ENCODE data around the gene CCNL2. TPM values are rescaled to one million over a fixed set of nuclear protein-coding genes. Genes with fewer than 3 reads are reported as not detected.

CCNL2 gene
- total and polyA plus RNA-seq, 2 of the 13 experiments (the other 11 are each of a cell fraction or from before 2014, with no cell fraction given), result 105 to 340 TPM

- peak overlapping the region; percentile 82 for H3K27ac ChIP-seq (ENCODE audit: extremely low read length, insufficient read depth, low read length)
- ChIA-PET CTCF (ENCODE audit: low intra/inter-chr PET ratio, low total read pairs) (no interaction called here), POLR2A (interaction anchor here (0.8 to 2.7 kb wide), 17 partner anchors 10 to 157 kb away, joined by 3 to 38 read pairs (median 6); partner anchors contain the start of genes AURKAIP1, CCNL2, MXRA8 and TAS1R3)
- no peaks in the 10 kb centered on the region for H3K36me3 ChIP-seq (replicated peaks in 1 of 2; ENCODE audit: control insufficient read depth in 1 of 2, insufficient read depth in 2 of 2, low read length in 2 of 2)
- TSS peak; percentile 68 for BruUV-seq (replicated peaks)
- peaks cover 58% of the 10 kb centered on the region for H3K4me1 ChIP-seq (ENCODE audit: insufficient read depth, low read length)
- peak overlapping the region; percentile 91 for H3K4me2 ChIP-seq (ENCODE audit: low read depth, low read length)
- no peaks in the 10 kb centered on the region for H3K9me3 ChIP-seq (ENCODE audit: low read length)
- DNase-seq (ENCODE audit: low spot score) (peak; percentile 72), FAIRE-seq (peak; percentile 46), ATAC-seq (peak; percentile 74)
- WGBS (ENCODE audit: low lambda C conversion rate), result 0% methylated on average over 9 of the region's 26 CpGs
- in situ Hi-C loops (cut with HindIII; ENCODE audit: extremely low pct_ligation_motif_present, low pct_unique_long_range_greater_than_20kb), result no loop called here
- H3K9ac ChIP-seq (ENCODE audit: insufficient read depth, low read depth, low read length), result peak overlapping the region; percentile 91
- intact Hi-C loops (cut with micrococcal nuclease; ENCODE audit: unreplicated experiment), result loop anchor here (1.0 kb wide), 1 partner anchor 24 kb away; no protein-coding TSS in a partner anchor
- no peak overlapping the region for H2AFZ ChIP-seq (ENCODE audit: low read length)
- no peaks in the 10 kb centered on the region for H3K27me3 ChIP-seq (ENCODE audit: control insufficient read depth in 1 of 2, insufficient read depth in 2 of 2, low read length in 2 of 2)
- peaks cover 48% of the 10 kb centered on the region for H3K79me2 ChIP-seq (ENCODE audit: insufficient read depth, low read length)
- peak overlapping the region; percentile 79 to 89 (median 85) for H3K4me3 ChIP-seq (replicated peaks in 1 of 3; ENCODE audit: insufficient read depth in 1 of 3, low read depth in 2 of 3, low read length in 3 of 3)
- H4K20me1 ChIP-seq (ENCODE audit: insufficient read depth, low read length), result peaks cover 29% of the 10 kb centered on the region; the same call in 1 of the 2 replicates
- 0 out of 3 replicates have a peak, but pooled peaks have one; percentile 24 for TF ChIP-seq MXI1 (IDR thresholded peaks at IDR 0.05; ENCODE audit: borderline replicate concordance, low read depth, low read length)
- TF ChIP-seq RARA (CRISPR knock-in tag; IDR thresholded peaks at IDR 0.05), result 0 out of 2 replicates have a peak, but pooled peaks have one; percentile 16
- no peak for TF ChIP-seq AGO1 (IDR thresholded peaks at IDR 0.05; ENCODE audit: low read depth, low read length, poor library complexity, severe bottlenecking)
- TF ChIP-seq ZNF598 (CRISPR knock-in tag; IDR thresholded peaks at IDR 0.05; ENCODE audit: borderline replicate concordance), result no peak
- TF ChIP-seq ZFP90 (CRISPR knock-in tag; IDR thresholded peaks at IDR 0.05; ENCODE audit: borderline replicate concordance), result no peak; the same call in 1 of the 2 replicates
- no peak for TF ChIP-seq NPAS2 (CRISPR knock-in tag; IDR thresholded peaks at IDR 0.05; ENCODE audit: borderline replicate concordance)
- TF ChIP-seq FOXC1 (CRISPR knock-in tag; IDR thresholded peaks at IDR 0.05; ENCODE audit: borderline replicate concordance), result peak; percentile 36; the same call in 1 of the 2 replicates
- TF ChIP-seq HNRNPLL (IDR thresholded peaks at IDR 0.05; ENCODE audit: low read depth, low read length, poor library complexity, severe bottlenecking), result peak; percentile 59
- no peak for TF ChIP-seq ZNF644 (CRISPR knock-in tag; IDR thresholded peaks at IDR 0.05; ENCODE audit: low read depth)
- peak; percentile 39; the same call in 1 of the 2 replicates for TF ChIP-seq HNF1B (CRISPR knock-in tag; IDR thresholded peaks at IDR 0.05)
- no peak for TF ChIP-seq ZNF720 (CRISPR knock-in tag; IDR thresholded peaks at IDR 0.05)
- no peak for TF ChIP-seq PAWR (CRISPR knock-in tag; IDR thresholded peaks at IDR 0.05; ENCODE audit: borderline replicate concordance)
- TF ChIP-seq ELF3 (CRISPR knock-in tag; IDR thresholded peaks at IDR 0.05), result peak; percentile 9; the same call in 1 of the 2 replicates
- no peak for TF ChIP-seq ZNF550 (CRISPR knock-in tag; IDR thresholded peaks at IDR 0.05; ENCODE audit: borderline replicate concordance)
- TF ChIP-seq ZFP91 (CRISPR knock-in tag; IDR thresholded peaks at IDR 0.05; ENCODE audit: borderline replicate concordance), result peak; percentile 60; the same call in 1 of the 2 replicates
- no peak for TF ChIP-seq SNAPC5 (CRISPR knock-in tag; IDR thresholded peaks at IDR 0.05; ENCODE audit: borderline replicate concordance)
- TF ChIP-seq SNAI1 (CRISPR knock-in tag; IDR thresholded peaks at IDR 0.05; ENCODE audit: borderline replicate concordance), result peak; percentile 85; the same call in 1 of the 2 replicates
Measured at GRCh38 chr1:1347663-1348419, 51.3 kb downstream of the CCNL2 start.
